NCI-H446 treated with DMSO at 0.1 percent for 48 hours (cell line): ENCODE results near the gene MRPL52.
A peak's percentile ranks its signal among the peaks of the same experiment; 100 is the strongest.
"Not testable (repeated sequence)": the region's sequence is repeated elsewhere in the genome, so short reads cannot be mapped to it uniquely, and the experiment has no call there.

Experiments used
- DNase-seq: peaks from one replicate; lab custom pipeline; 2025; lab: John Stamatoyannopoulos, UW

The MRPL52 gene

GRCh38 chr14:22854963-22855724, 25.5 kb downstream of the MRPL52 start:
- DNase-seq = no peak

- DNase-seq = no peak
Observed at GRCh38 chr14:22856428-22856827, 26.7 kb downstream of the MRPL52 start.

GRCh38 chr14:22860377-22860776, 30.7 kb downstream of the MRPL52 start:
- not testable (repeated sequence) for DNase-seq

GRCh38 chr14:22861651-22862050, 32.0 kb downstream of the MRPL52 start:
- no peak for DNase-seq

GRCh38 chr14:22864979-22865378, 35.3 kb downstream of the MRPL52 start:
- no peak for DNase-seq

- DNase-seq = no peak
Observed at GRCh38 chr14:22865424-22866405, 36.0 kb downstream of the MRPL52 start.

GRCh38 chr14:22866874-22867273, 37.2 kb downstream of the MRPL52 start:
- no peak for DNase-seq

GRCh38 chr14:22870811-22871223, 41.1 kb downstream of the MRPL52 start:
- no peak for DNase-seq

- DNase-seq = peak; percentile 57
Observed at GRCh38 chr14:22871224-22872032, 41.7 kb downstream of the MRPL52 start, which contains the start of gene LRP10. TSS of gene LRP10 (plus strand) at chr14:22871740. CDS start at chr14:22872304, 564 bp downstream.

GRCh38 chr14:22872033-22872832, 42.5 kb downstream of the MRPL52 start:
- DNase-seq = no peak

- DNase-seq = no peak
Observed at GRCh38 chr14:22872833-22873520, 43.3 kb downstream of the MRPL52 start.

- no peak for DNase-seq
Observed at GRCh38 chr14:22875003-22875747, 45.5 kb downstream of the MRPL52 start.

GRCh38 chr14:22875748-22876319, 46.1 kb downstream of the MRPL52 start:
- DNase-seq = no peak

- DNase-seq = no peak
Observed at GRCh38 chr14:22877000-22877501, 47.4 kb downstream of the MRPL52 start.

- no peak for DNase-seq
Observed at GRCh38 chr14:22878271-22879246, 48.9 kb downstream of the MRPL52 start.

GRCh38 chr14:22882064-22882463, 52.4 kb downstream of the MRPL52 start:
- no peak for DNase-seq

- no peak for DNase-seq
Observed at GRCh38 chr14:22882529-22883172, 53.0 kb downstream of the MRPL52 start.
